Measurements from ENCODE around the gene ATP8A2. TPM values are rescaled to one million over a fixed set of nuclear protein-coding genes. Genes with fewer than 3 reads are reported as not detected.

The ATP8A2 gene
- polyA plus RNA-seq, 3 donors: not detected

DNA sequence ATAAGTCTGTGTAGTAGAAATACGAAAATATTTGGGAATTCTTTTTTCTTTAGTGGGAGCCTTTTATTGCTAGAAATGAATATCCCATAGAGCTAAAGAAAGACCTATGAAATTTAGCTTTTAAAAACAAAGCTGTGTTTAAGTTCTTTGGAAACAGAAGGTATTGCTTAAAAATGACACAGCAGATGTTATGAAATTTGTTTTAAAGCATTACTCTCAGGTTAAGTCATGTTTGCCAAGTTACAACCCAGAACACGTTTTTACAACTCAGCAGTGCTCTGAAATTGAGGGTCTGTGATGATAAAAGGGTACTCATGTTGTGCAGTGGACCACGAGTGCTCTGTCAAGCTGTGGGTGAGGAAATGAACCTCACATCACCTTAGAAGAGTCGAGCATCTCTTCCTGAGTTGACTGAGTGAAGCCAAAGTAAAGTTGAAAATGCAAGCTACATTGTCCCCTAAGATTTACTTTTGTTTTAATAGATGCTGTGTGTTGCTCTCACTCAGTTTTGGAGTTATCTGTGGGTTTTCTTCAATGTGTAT lies 519.0 kb downstream of the ATP8A2 start:
- Histone ChIP-seq H3K9ac (ENCODE audit: insufficient read depth, low read length, poor library complexity, severe bottlenecking) (no peak overlapping the region), H3K4me1 (ENCODE audit: control insufficient read depth in 1 of 2, insufficient read depth in 2 of 2, low read length in 2 of 2) (peaks cover 0 to 3% of the 10 kb centered on the region in 2 donors), H3K4me3 (replicated peaks in 1 of 3; ENCODE audit: low read depth in 2 of 3, low read length in 3 of 3) (no peak overlapping the region), H3K4me2 (replicated peaks; ENCODE audit: extremely low read depth, low read length, poor library complexity, severe bottlenecking) (no peak overlapping the region), H3K9me3 (replicated peaks in 1 of 2; ENCODE audit: control insufficient read depth in 1 of 2, insufficient read depth in 1 of 2, low read length in 2 of 2) (no peaks in the 10 kb centered on the region), H4K20me1 (ENCODE audit: insufficient read depth, low read length) (no peaks in the 10 kb centered on the region), H3K79me2 (ENCODE audit: insufficient read depth, low read length) (no peaks in the 10 kb centered on the region), H3K27ac (ENCODE audit: low read depth in 1 of 2, low read length in 2 of 2) (no peak overlapping the region), H3K36me3 (replicated peaks in 1 of 2; ENCODE audit: control insufficient read depth in 1 of 2, insufficient read depth in 2 of 2, low read length in 2 of 2) (no peaks in the 10 kb centered on the region), H2AFZ (ENCODE audit: insufficient read depth, low read depth, low read length, poor library complexity, severe bottlenecking) (no peak overlapping the region), H3K27me3 (ENCODE audit: control insufficient read depth in 2 of 2, insufficient read depth in 2 of 2, low read length in 2 of 2) (no peaks in the 10 kb centered on the region)
- no peaks in the 10 kb centered on the region for H3K36me3 Mint-ChIP-seq
- no peak for DNase-seq
- H3K27me3 Mint-ChIP-seq (ENCODE audit: low read depth in 3 of 3): peaks cover 4 to 7% (median 5%) of the 10 kb centered on the region in 3 donors
- H3K4me1 Mint-ChIP-seq: peaks cover 2% of the 10 kb centered on the region
- 100% methylated on average over 1 of the region's 4 CpGs for WGBS (ENCODE audit: insufficient coverage)
- no peak overlapping the region for H3K27ac Mint-ChIP-seq
- no peak for TF ChIP-seq CTCF (IDR thresholded peaks at IDR 0.05)
- intact Hi-C loops (cut with micrococcal nuclease): no loop called here
- peaks cover 0 to 4% (median 0%) of the 10 kb centered on the region in 7 donors for H3K9me3 Mint-ChIP-seq
- no peak overlapping the region for H3K4me3 Mint-ChIP-seq

DNA sequence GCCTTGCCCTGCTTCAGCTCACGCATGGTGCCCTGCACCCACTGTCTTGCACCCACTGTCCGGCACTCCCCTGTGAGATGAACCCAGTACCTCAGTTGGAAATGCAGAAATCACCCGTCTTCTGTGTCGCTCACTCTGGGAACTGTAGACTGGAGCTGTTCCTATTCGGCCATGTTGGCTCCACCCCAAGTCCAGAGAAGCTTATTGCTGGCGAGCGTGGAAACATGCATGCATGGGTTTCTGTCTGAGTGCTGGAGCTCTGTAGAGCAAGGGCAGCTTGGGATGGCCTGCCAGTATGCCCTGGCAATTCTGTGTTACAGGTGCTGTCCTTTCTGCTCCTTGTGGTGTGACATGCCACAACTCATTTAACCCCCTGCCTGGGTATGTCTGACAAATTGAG lies 527.2 kb downstream of the ATP8A2 start:
- H3K36me3 Mint-ChIP-seq: no peaks in the 10 kb centered on the region
- Histone ChIP-seq H3K9ac (ENCODE audit: insufficient read depth, low read length, poor library complexity, severe bottlenecking) (no peak overlapping the region), H3K27me3 (ENCODE audit: control insufficient read depth in 2 of 2, insufficient read depth in 2 of 2, low read length in 2 of 2) (no peaks in the 10 kb centered on the region), H3K4me1 (ENCODE audit: control insufficient read depth in 1 of 2, insufficient read depth in 2 of 2, low read length in 2 of 2) (no peaks in the 10 kb centered on the region), H2AFZ (ENCODE audit: insufficient read depth, low read depth, low read length, poor library complexity, severe bottlenecking) (no peak overlapping the region), H3K9me3 (replicated peaks in 1 of 2; ENCODE audit: control insufficient read depth in 1 of 2, insufficient read depth in 1 of 2, low read length in 2 of 2) (peaks cover 0 to 16% of the 10 kb centered on the region in 2 donors), H3K36me3 (replicated peaks in 1 of 2; ENCODE audit: control insufficient read depth in 1 of 2, insufficient read depth in 2 of 2, low read length in 2 of 2) (no peaks in the 10 kb centered on the region), H3K4me3 (replicated peaks in 1 of 3; ENCODE audit: low read depth in 2 of 3, low read length in 3 of 3) (no peak overlapping the region), H3K79me2 (ENCODE audit: insufficient read depth, low read length) (no peaks in the 10 kb centered on the region), H3K4me2 (replicated peaks; ENCODE audit: extremely low read depth, low read length, poor library complexity, severe bottlenecking) (no peak overlapping the region), H3K27ac (ENCODE audit: low read depth in 1 of 2, low read length in 2 of 2) (no peak overlapping the region), H4K20me1 (ENCODE audit: insufficient read depth, low read length) (no peaks in the 10 kb centered on the region)
- no peak for TF ChIP-seq CTCF (IDR thresholded peaks at IDR 0.05)
- DNase-seq: no peak
- peaks cover 15 to 27% (median 22%) of the 10 kb centered on the region in 7 donors for H3K9me3 Mint-ChIP-seq
- intact Hi-C loops (cut with micrococcal nuclease): no loop called here
- H3K4me1 Mint-ChIP-seq: no peaks in the 10 kb centered on the region
- H3K27me3 Mint-ChIP-seq (ENCODE audit: low read depth in 3 of 3): peaks cover 2 to 6% (median 3%) of the 10 kb centered on the region in 3 donors
- H3K27ac Mint-ChIP-seq: no peak overlapping the region
- 100% methylated on average over 7 of the region's 7 CpGs for WGBS (ENCODE audit: insufficient coverage)
- H3K4me3 Mint-ChIP-seq: no peak overlapping the region

Data from CD14-positive monocyte (primary cell).